HL-60 (cell line): Measurements from ENCODE around the gene IMMP2L.

Experiments
- GABPA ChIP-seq: IDR thresholded peaks from 2 replicates; pipeline ENCODE4 v1.6.1; 2012; ENCODE audit warnings: low read depth
- POLR2AphosphoS5 ChIP-seq: IDR thresholded peaks from 2 replicates; pipeline ENCODE4 v1.6.1; 2012; ENCODE audit warnings: low read depth
- TF ChIP-seq, protein P1 (sequence below): IDR thresholded peaks from one replicate; pipeline ENCODE4 v1.5.1; 2011; ENCODE audit warnings: low read length, control low read depth, inconsistent platforms; ENCODE audit not compliant: insufficient read depth
- TF ChIP-seq, protein P2 (sequence below): IDR thresholded peaks from 2 replicates; pipeline ENCODE4 v1.6.1; 2012; ENCODE audit warnings: low read depth; ENCODE audit not compliant: insufficient replicate concordance

DNA sequence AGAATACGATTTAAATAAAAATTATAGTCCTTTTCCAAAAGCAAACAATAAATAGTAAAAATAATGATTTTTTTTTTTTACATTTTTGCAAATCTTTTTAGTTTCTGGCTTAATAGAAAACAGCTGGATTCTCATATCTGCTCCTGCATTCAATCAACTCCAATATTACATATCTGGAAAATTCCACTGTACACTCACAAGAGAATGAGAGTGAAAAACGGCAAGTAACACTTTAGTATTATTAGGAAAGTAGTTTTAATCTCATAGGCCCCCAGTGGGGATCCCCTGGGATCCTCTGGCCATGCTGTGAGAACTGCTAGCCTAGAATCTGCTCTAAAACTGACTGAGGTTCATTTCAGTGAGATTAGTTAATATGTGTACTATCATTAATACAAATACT lies 599.9 kb downstream of the IMMP2L start:
- TF ChIP-seq, protein P1, sequence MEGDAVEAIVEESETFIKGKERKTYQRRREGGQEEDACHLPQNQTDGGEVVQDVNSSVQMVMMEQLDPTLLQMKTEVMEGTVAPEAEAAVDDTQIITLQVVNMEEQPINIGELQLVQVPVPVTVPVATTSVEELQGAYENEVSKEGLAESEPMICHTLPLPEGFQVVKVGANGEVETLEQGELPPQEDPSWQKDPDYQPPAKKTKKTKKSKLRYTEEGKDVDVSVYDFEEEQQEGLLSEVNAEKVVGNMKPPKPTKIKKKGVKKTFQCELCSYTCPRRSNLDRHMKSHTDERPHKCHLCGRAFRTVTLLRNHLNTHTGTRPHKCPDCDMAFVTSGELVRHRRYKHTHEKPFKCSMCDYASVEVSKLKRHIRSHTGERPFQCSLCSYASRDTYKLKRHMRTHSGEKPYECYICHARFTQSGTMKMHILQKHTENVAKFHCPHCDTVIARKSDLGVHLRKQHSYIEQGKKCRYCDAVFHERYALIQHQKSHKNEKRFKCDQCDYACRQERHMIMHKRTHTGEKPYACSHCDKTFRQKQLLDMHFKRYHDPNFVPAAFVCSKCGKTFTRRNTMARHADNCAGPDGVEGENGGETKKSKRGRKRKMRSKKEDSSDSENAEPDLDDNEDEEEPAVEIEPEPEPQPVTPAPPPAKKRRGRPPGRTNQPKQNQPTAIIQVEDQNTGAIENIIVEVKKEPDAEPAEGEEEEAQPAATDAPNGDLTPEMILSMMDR: no peak
- TF ChIP-seq POLR2AphosphoS5: no peak
- TF ChIP-seq, protein P2, sequence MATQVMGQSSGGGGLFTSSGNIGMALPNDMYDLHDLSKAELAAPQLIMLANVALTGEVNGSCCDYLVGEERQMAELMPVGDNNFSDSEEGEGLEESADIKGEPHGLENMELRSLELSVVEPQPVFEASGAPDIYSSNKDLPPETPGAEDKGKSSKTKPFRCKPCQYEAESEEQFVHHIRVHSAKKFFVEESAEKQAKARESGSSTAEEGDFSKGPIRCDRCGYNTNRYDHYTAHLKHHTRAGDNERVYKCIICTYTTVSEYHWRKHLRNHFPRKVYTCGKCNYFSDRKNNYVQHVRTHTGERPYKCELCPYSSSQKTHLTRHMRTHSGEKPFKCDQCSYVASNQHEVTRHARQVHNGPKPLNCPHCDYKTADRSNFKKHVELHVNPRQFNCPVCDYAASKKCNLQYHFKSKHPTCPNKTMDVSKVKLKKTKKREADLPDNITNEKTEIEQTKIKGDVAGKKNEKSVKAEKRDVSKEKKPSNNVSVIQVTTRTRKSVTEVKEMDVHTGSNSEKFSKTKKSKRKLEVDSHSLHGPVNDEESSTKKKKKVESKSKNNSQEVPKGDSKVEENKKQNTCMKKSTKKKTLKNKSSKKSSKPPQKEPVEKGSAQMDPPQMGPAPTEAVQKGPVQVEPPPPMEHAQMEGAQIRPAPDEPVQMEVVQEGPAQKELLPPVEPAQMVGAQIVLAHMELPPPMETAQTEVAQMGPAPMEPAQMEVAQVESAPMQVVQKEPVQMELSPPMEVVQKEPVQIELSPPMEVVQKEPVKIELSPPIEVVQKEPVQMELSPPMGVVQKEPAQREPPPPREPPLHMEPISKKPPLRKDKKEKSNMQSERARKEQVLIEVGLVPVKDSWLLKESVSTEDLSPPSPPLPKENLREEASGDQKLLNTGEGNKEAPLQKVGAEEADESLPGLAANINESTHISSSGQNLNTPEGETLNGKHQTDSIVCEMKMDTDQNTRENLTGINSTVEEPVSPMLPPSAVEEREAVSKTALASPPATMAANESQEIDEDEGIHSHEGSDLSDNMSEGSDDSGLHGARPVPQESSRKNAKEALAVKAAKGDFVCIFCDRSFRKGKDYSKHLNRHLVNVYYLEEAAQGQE: no peak
- TF ChIP-seq GABPA: no peak
